ENCODE results near the gene PREPL. TPM values are rescaled to one million over a fixed set of nuclear protein-coding genes. Genes with fewer than 3 reads are reported as not detected.

PREPL gene
- total RNA-seq, 2 experiments from 2014 or later: 30.0 to 31.4 TPM

DNA sequence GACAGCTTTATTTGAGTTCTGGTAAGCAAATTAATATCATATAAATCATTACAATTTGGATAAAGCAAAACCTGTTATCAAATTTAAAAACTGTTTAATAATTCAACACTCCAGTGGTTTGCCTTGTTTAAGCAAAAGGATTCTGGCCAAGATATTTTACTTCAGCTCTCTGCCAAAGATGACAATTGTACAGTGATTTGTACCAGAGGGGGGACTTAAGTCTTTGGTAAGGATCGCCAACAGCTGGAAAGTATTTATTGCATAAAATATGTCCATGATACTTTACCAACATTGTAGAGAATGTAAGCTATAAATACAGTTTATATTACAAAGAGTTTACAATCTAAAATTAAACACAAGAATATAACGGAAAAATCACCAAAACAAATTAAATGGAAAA is 13.8 kb downstream of the PREPL start:
- TF ChIP-seq, protein P1, sequence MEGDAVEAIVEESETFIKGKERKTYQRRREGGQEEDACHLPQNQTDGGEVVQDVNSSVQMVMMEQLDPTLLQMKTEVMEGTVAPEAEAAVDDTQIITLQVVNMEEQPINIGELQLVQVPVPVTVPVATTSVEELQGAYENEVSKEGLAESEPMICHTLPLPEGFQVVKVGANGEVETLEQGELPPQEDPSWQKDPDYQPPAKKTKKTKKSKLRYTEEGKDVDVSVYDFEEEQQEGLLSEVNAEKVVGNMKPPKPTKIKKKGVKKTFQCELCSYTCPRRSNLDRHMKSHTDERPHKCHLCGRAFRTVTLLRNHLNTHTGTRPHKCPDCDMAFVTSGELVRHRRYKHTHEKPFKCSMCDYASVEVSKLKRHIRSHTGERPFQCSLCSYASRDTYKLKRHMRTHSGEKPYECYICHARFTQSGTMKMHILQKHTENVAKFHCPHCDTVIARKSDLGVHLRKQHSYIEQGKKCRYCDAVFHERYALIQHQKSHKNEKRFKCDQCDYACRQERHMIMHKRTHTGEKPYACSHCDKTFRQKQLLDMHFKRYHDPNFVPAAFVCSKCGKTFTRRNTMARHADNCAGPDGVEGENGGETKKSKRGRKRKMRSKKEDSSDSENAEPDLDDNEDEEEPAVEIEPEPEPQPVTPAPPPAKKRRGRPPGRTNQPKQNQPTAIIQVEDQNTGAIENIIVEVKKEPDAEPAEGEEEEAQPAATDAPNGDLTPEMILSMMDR (IDR thresholded peaks at IDR 0.05): no peak
- H3K36me3 Mint-ChIP-seq (ENCODE audit: low read depth): peaks cover 59% of the 10 kb centered on the region
- H3K27ac ChIP-seq (ENCODE audit: low read depth in 1 of 2, low read length in 2 of 2): no peak overlapping the region
- H3K9me3 ChIP-seq (ENCODE audit: control insufficient read depth in 1 of 2, insufficient read depth in 1 of 2, low read length in 2 of 2): no peaks in the 10 kb centered on the region
- H3K36me3 ChIP-seq (ENCODE audit: insufficient read depth, low read length): peaks cover 23% of the 10 kb centered on the region
- CTCF ChIA-PET: no interaction called here
- H3K4me3 Mint-ChIP-seq: no peak overlapping the region
- no peak overlapping the region for H3K27ac Mint-ChIP-seq
- DNase-seq (no peak), ATAC-seq (ENCODE audit: poor library complexity) (no peak)
- intact Hi-C loops (cut with DNase I, micrococcal nuclease): loop anchor here in 1 of 2 experiments (5.0 kb wide), 1 partner anchor 100 kb away; no protein-coding TSS in a partner anchor
- H3K27me3 ChIP-seq (ENCODE audit: control insufficient read depth in 1 of 2, insufficient read depth in 2 of 2, low read length in 2 of 2): no peaks in the 10 kb centered on the region
- no peaks in the 10 kb centered on the region for H3K4me1 ChIP-seq (ENCODE audit: insufficient read depth, low read length)
- no peaks in the 10 kb centered on the region for H3K9me3 Mint-ChIP-seq
- peaks cover 37% of the 10 kb centered on the region for H3K4me1 Mint-ChIP-seq (ENCODE audit: low read depth)
- no peak overlapping the region for H3K4me3 ChIP-seq (ENCODE audit: low read length)
- no peaks in the 10 kb centered on the region for H3K27me3 Mint-ChIP-seq
- POLR2A ChIA-PET: interaction anchor here (2.5 kb wide), 1 partner anchor 14 kb away, joined by 12 read pairs; the partner anchor contains the start of genes CAMKMT and PREPL

DNA sequence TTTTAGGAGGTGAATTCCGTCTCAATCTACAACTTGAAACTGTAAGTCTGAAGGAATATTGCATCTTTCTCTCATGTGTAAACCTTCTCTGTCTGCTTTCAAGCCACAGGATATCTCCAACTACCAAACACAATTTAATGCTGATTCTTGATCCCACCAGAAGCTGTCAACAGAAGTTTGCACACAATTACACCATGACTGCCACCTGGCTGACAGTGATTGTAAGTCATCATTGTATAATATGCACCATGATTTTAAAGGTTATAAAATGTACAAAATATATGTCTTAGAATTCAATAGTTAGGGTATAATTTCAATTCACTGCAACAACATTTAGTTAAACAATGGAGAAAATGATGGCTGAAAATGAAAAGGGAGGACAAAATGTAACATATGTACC is 18.4 kb downstream of the PREPL start:
- no peak overlapping the region for H3K4me3 ChIP-seq (ENCODE audit: low read length)
- H3K9me3 Mint-ChIP-seq: no peaks in the 10 kb centered on the region
- H3K36me3 Mint-ChIP-seq (ENCODE audit: low read depth): peaks cover 72% of the 10 kb centered on the region
- no peaks in the 10 kb centered on the region for H3K27me3 ChIP-seq (ENCODE audit: control insufficient read depth in 1 of 2, insufficient read depth in 2 of 2, low read length in 2 of 2)
- CTCF ChIA-PET: interaction anchor here (0.6 to 2.3 kb wide), 5 partner anchors 256 to 304 kb away, joined by 3 to 7 read pairs (median 4); no protein-coding TSS in a partner anchor
- DNase-seq (peak in 6 of 14 experiments; percentile 7 to 61 (median 32)), ATAC-seq (ENCODE audit: poor library complexity) (peak; percentile 68)
- H3K27ac ChIP-seq (ENCODE audit: low read depth in 1 of 2, low read length in 2 of 2): no peak overlapping the region
- H3K36me3 ChIP-seq (ENCODE audit: insufficient read depth, low read length): peaks cover 56% of the 10 kb centered on the region
- H3K27me3 Mint-ChIP-seq: no peaks in the 10 kb centered on the region
- peaks cover 10% of the 10 kb centered on the region for H3K4me1 Mint-ChIP-seq (ENCODE audit: low read depth)
- H3K4me1 ChIP-seq (ENCODE audit: insufficient read depth, low read length): no peaks in the 10 kb centered on the region
- no peak overlapping the region for H3K4me3 Mint-ChIP-seq
- TF ChIP-seq, protein P1 (IDR thresholded peaks at IDR 0.05): peak; percentile 44
- no peak overlapping the region for H3K27ac Mint-ChIP-seq
- POLR2A ChIA-PET: interaction anchor here (0.6 to 2.0 kb wide), 4 partner anchors 19 to 461 kb away, joined by 3 to 8 read pairs (median 5); partner anchors contain the start of genes CAMKMT and PREPL
- no peaks in the 10 kb centered on the region for H3K9me3 ChIP-seq (ENCODE audit: control insufficient read depth in 1 of 2, insufficient read depth in 1 of 2, low read length in 2 of 2)
- intact Hi-C loops (cut with DNase I, micrococcal nuclease): loop anchor here (1.0 to 5.0 kb wide), 5 partner anchors 98 to 299 kb away; no protein-coding TSS in a partner anchor

DNA sequence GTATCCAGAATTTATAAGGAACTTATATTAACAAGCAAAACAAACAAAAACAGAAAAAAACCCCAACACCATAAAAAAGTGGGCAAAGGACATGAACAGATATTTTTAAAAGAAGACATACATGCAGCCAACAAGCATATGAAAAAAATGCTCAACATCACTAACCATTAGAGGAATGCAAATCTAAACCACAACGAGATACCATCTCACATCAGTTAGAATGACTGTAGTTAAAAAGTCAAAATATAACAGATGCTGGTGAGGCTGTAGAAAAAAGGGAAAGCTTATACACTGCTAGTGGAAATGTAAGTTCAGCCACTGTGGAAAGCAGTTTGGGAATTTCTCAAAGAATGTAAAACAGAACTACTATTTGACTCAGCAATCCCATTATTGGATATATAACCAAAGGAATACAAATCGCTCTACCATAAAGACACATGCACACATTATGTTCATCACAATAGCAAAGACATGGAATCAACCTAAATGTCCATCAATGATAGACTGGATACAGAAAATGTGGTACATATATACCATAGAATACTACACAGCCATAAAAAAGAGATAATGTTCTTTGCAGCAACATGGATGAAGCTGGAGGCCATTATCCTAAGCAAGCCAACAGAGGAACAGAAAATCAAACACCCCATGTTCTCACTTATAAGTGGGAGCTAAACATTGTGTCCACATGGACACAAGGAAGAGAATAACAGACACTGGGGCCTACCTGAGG is 25.3 kb downstream of the PREPL start:
- H3K9me3 Mint-ChIP-seq: no peaks in the 10 kb centered on the region
- POLR2A ChIA-PET: no interaction called here
- ATAC-seq (ENCODE audit: poor library complexity) (no peak), DNase-seq (no peak)
- H3K4me3 Mint-ChIP-seq: no peak overlapping the region
- peaks cover 14% of the 10 kb centered on the region for H3K4me1 Mint-ChIP-seq (ENCODE audit: low read depth)
- Histone ChIP-seq H3K27me3 (ENCODE audit: control insufficient read depth in 1 of 2, insufficient read depth in 2 of 2, low read length in 2 of 2) (no peaks in the 10 kb centered on the region), H3K4me3 (ENCODE audit: low read length) (no peak overlapping the region), H3K4me1 (ENCODE audit: insufficient read depth, low read length) (no peaks in the 10 kb centered on the region), H3K36me3 (ENCODE audit: insufficient read depth, low read length) (peaks cover 66% of the 10 kb centered on the region), H3K9me3 (ENCODE audit: control insufficient read depth in 1 of 2, insufficient read depth in 1 of 2, low read length in 2 of 2) (no peaks in the 10 kb centered on the region), H3K27ac (ENCODE audit: low read depth in 1 of 2, low read length in 2 of 2) (no peak overlapping the region)
- intact Hi-C loops (cut with DNase I, micrococcal nuclease): no loop called here
- H3K27me3 Mint-ChIP-seq: no peaks in the 10 kb centered on the region
- H3K36me3 Mint-ChIP-seq (ENCODE audit: low read depth): peaks cover 86% of the 10 kb centered on the region
- TF ChIP-seq, protein P1 (IDR thresholded peaks at IDR 0.05): no peak
- CTCF ChIA-PET: interaction anchor here (1.4 kb wide), 1 partner anchor 16 kb away, joined by 3 read pairs; no protein-coding TSS in a partner anchor
- H3K27ac Mint-ChIP-seq: no peak overlapping the region

Data from CD4-positive, alpha-beta T cell (primary cell).